Measurements from ENCODE around the gene FHIP1A.
"Not testable (repeated sequence)": the region's sequence is repeated elsewhere in the genome, so short reads cannot be mapped to it uniquely, and the experiment has no call there.

Gene FHIP1A

DNA sequence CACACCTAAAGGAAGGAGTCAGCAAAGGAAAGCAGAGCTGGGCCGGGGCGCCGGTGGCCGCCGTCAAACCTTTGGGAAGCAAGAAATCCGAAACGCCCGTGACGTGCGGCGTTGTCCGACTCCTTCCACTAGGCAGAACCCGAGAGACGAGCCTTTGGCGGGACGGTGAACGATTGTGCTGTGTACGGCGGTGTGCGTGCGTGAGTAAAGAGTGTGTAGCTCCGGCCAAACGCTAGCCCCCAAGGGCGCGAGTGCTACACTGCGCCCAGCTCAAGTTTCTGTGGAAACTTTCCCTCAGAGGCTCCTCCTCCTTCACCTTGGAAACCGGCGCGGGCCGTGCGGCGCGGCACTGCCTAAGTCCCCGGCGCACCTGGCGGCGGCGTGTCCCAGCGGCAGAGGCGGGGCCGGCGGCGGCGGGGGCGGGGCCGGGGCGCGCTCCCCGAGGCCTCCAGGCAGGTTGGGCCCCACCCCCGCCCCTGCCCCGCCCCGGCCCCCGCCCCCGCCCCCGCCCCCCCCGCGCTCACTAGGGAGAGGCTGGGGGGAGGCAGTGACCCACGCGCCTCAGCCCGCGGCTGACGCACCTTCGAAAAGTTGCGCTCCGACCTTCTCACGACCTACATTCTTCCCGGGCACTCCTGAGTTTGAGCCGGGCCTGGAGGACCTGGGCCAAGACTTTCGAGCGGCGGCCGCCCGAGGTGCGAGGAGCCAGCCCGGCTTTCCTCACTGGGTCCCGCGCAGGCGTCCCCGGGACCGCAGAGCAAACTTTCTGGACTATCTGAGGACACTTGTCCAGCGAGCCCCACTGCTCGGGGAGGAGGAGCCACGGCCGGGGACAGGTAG, at the start of gene FHIP1A:
Gene FHIP1A, plus strand, starts transcription at position 547 of the 840 bp plus-strand sequence. CDS start 157,084 bp downstream, outside the sequence.
- DNase-seq (ENCODE audit: low spot score), result peak; percentile 40

DNA sequence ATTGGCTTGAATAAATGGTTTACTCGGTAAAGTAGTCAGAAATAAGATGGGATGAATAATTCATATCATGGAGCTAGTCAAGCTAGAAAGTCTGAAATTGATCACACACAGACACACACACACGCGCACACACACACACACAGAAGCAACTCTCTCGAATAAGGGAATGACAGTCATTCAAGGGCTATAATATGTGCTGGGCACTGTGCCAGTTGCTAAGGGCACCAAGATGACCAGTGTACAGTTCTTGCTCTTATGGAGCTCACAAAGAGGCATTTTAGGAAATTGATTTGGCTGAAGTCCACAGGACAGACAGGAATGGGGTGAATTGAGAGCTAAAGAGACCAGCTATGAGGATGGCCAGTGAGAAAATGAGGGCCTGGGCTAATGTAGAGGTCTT, 49.4 kb upstream of the FHIP1A start:
- DNase-seq (ENCODE audit: low spot score), result peak; percentile 11

DNA sequence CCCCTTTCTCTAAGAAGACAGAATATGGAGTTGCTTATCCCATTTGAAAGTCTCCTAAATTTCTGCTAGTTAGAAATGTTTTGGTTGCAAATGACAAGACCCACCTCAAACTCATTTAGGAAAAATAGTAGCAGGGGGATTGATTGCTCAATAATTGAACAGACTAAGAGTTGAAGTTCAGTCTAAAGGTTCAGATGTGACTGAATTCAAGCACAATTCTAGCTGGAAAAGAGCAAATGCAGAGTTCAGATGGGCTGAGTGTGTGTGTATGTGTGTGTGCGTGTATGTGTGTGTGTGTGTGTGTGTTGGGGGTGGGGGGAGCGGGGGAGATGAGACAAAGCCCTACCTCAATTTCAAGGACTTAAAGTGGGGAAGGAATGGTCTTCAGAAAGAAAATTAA, 47.9 kb upstream of the FHIP1A start:
- no peak for DNase-seq (ENCODE audit: low spot score)

DNA sequence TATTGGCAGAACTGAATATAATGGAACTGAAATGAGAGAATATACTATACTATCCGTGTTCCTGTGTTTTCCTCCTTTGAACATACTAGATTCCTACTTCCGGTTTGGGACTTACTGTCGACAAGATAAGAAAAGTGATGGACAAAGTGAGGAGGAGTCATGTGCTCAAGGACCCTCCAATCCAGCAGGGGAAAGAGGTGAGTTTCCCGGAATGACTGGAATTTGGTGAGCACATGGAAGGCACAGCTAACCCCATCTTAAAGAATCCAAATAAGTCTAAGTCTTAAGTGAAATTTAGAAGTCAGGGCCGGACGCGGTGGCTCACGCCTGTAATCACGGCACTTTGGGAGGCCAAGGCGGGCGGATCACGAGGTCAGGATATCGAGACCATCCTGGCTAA, 47.0 kb upstream of the FHIP1A start:
- no peak for DNase-seq (ENCODE audit: low spot score)

DNA sequence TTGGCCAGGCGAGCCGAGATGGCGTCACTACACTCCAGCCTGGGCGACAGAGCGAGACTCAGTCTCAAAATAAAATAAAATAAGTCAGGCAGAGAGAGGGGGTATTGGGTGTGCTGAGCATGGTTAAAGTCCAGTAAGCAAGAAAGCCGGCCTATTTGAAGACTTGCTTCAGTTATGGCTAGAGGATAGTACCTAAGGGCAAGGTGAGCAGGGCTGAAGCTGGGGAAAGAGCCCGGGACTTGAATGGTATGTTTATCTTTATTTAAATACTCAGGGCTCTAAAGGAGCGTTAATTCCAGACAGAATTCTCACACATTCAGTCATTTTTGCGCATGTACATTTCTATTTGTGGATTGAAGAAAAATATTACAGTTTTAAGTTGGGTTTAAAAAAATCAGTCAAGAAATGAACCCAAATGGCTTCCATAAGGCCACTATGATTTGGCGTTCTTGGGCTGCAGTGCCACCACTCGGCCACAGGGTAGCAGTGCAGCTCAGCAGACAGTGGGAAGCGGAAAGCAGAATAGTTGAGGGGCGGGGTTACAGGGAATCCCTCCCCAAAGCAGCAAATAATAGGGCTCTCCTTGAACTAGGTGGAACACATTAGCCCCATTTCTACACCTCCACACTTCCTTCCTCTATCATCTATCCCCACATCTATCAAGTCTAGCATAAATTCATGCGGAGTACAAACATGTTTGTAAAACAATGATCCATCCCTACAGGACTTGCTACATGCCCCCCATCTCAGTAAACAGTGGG, 46.4 kb upstream of the FHIP1A start:
- DNase-seq (ENCODE audit: low spot score), result peak; percentile 88

DNA sequence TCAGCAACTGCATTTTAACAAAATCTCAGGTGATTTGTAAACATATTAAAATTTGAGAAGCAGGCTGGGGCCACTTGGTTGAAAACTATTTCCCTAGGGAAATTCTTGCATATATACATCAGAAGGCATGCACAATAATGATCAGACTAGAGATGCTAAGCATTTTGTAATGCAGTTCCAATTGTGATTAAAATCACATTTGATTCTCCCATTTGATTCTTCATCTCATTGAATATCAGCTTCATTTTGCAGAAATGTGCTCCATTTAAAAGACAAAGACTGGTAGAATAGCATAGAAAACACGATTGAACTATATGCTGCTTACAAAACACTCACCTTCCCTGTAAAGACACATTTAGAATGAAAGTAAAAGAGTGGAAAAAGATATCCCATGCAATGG, 32.4 kb upstream of the FHIP1A start:
- no peak for DNase-seq (ENCODE audit: low spot score)

DNA sequence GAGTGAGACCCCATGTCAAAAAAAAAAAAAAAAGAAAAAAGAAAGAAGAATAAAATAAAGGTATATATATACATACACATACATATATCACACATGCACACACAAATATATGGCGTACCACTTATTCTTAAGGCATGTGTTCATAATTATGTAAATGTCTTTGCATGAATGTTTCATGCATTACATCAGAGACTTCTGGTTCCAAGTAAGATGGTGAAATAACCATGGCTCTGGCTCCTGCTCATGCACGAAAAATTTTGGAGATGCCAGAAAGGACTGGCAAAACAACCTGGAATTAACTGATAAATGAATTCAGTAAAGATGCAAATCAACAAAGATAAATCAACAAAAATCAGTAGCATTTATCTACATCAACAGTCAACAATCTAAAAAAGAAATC, 19.7 kb upstream of the FHIP1A start:
- DNase-seq (ENCODE audit: low spot score), result no peak

DNA sequence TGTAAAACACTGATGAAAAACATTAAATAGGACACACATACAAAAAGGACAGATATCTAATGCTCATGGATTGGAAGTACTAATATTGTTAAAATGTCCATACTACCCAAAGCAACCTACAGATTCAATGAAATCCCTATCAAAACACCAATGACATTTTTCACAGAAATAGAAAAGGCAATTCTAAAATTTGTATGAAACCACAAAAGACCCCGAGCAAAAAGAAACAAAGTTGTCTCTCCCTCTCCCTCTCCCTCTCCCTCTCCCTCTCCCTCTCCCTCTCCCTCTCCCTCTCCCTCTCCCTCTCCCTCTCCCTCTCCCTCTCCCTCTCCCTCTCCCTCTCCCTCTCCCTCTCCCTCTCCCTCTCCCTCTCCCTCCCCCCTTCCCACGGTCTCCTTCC, 19.2 kb upstream of the FHIP1A start:
- DNase-seq (ENCODE audit: low spot score), result not testable (repeated sequence)

DNA sequence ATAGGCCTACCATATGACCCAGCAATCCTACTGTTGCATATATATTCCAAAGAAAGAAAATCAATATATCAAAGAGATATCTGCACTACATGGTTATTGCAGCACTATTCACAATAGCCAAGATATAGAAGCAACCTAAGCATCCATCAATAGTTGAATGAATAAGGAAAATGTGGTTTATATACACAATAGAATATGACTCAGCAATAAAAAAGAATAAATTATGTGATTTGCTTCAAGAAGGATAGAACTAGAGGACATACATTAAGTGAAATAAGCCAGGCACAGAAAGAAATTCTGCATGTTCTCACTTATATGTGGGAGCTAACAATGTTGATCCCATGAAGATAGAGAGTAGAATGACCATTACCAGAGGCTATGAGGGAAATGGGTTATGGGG, 13.1 kb upstream of the FHIP1A start:
- DNase-seq (ENCODE audit: low spot score), result no peak

DNA sequence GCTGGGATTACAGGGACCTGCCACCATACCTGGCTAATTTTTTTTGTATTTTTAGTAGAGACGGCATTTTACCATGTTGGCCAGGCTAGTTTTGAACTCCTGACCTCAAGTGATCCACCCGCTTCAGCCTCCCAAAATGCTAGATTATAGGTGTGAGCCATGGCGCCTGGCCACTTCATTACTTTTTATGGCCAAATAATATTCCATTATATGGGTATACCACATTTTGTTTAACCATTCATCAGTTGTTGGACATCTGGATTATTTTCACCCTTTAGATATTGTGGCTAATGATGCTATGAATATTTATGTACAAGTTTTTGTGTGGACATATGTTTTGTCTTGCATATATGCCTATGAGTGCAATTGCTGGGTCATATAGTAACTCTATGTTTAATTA, 8.6 kb upstream of the FHIP1A start:
- no peak for DNase-seq (ENCODE audit: low spot score)

DNA sequence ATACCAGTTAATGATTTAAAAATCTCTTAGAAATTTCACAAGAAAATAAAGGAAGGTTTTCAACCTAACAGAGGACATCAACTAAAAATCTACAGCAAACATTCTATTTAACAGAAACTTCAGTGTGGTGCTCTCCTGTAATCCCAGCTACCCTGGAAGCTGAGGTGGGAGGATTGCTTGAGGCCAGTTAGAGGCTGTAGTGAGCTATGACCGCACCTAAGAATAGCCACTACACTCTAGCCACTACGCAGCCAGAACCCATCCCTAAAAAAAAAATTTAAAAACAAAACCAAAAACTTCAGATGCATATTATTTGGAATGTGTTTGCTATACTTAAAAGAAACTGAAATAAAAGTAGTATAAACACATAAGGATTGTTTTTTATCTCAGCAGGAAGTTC, 7.2 kb upstream of the FHIP1A start:
- no peak for DNase-seq (ENCODE audit: low spot score)

DNA sequence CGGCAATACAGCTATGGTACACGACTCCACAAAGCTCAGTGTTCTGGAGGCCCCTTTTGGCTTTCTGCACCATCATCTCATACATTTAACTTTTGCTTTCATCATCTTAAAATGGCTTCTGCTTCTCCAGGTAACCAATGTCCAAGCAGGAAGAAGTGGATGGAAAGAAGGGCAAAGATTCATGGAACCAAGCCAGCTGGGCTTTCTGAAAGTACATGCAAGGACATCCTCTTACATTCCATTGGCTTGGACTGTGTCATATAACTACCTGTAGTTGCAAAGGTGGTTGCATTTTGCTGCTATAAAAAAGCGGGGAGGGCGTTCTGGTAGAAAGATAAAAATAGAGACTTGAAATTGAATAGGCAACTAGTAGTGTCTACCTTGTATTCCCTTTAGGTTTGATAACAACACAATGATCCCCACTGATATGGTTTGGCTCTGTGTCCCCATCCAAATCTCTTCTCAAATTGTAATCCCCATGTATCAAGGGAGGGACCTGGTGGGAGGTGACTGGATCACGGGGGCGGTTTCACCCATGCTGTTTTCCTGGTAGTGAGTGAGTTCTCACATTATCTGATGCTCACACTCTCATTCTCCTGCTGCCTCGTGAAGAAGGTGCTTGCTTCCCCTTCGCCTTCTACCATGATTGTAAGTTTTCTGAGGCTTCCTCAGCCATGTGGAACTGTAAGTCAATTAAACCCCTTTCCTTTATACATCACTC, 6.7 kb upstream of the FHIP1A start:
- no peak for DNase-seq (ENCODE audit: low spot score)

DNA sequence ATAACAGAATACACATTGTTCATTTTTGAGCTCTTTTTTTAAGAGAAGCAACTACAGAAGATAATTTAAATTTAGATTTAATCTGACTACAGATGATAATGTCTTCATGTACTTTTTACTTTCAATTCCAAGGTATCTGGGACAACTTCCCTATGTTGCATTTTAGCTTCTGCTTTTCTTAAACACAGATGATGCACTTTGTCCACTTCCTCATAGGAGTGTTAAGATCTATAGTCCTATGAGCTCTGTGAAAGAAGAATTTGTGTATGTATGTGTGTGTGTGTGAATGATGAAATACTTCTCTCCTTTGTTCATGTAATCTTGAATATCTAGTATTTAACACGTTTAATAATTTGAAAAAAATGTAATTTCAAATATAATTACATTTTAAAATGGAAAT, 5.3 kb upstream of the FHIP1A start:
- DNase-seq (ENCODE audit: low spot score), result peak; percentile 38

DNA sequence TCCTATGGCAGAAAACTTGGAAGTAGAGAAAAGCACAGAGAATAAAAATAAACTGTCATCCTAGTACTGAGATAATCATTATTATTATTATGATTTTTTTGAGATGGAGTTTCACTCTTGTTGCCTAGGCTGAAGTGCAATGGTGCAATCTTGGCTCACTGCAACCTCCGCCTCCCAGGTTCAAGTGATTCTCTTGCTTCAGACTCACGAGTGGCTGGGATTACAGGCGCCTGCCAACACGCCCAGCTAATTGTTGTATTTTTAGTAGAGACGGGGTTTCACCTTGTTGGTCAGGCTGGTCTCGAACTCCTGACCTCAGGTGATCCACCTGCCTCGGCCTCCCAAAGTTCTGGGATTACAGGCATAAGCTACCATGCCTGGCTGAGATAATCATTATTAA, 4.2 kb upstream of the FHIP1A start:
- DNase-seq (ENCODE audit: low spot score), result not testable (repeated sequence)

DNA sequence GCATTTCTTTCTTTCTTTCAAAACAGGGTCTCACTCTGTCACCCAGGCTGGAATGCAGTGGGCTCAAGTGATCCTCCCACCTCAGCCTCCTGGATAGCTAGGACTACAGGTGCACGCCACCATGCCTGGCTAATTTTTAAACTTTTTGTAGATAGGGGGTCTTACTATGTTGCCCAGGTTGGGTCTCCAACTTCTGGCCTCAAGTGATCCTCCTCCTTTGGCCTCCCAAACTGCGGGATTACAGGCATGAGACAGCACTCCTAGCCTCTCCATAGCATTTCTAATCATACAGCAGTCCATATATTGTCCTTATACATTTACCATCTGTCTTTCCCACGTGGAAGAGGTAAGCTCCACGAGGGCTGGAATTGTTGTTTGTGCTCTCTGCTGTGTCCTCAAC, 2.0 kb upstream of the FHIP1A start:
- DNase-seq (ENCODE audit: low spot score), result no peak

DNA sequence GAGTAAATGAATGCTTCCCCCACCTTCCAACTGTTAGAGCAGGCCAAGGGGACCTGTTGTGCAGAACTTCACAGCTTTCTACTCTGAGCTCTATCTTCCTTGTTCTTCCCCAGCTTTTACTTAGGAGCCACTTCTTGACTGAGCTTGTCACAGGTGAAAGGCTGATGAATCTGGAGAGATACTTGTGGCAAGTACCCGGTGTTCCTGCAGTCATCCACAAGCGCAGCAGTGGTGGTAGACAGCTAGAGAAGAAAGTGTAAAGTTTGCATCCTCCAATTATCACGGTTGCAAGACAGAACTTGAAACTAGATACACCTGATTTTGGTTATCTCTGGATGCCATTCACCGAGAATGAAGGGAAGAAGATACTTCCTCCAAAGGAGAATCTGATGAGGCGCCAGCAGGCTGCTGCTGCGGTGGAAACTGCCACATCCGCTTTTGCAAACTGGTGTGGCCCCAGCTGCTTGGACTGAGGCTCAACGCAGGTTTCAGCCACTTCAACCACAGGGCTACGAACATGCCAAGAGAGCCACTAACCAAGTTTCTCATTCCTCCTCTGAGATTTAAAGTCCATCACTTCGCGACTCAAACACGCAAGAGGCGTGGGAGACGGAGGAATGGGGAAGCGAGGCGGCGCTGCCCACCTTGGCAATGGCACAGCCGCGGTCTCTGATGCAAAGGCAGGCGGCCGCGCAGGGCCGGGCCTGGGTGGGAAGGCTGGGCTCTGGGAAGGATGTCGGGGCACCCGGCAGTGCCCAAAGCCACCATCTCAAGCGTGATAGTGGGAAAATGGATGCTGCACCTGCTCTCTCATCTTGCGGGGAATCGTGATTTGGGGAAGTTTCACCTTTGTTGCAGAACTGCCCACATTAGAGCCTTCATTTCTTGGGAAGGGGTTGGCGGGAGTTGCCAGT, 1.3 kb upstream of the FHIP1A start:
- DNase-seq (ENCODE audit: low spot score), result peak; percentile 57

DNA sequence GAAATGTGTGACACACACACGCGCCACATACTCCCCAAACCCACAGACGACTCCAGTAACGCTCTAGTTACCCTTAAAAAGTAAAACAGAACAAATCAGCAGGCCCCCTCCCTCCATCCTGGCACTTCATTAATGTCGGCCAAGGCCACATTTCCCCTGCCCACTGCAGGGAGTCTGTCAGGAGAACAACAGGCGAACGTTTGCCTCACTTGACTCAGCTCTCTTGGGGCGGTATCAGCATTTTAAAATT, 671 bp upstream of the FHIP1A start:
- no peak for DNase-seq (ENCODE audit: low spot score)

DNA sequence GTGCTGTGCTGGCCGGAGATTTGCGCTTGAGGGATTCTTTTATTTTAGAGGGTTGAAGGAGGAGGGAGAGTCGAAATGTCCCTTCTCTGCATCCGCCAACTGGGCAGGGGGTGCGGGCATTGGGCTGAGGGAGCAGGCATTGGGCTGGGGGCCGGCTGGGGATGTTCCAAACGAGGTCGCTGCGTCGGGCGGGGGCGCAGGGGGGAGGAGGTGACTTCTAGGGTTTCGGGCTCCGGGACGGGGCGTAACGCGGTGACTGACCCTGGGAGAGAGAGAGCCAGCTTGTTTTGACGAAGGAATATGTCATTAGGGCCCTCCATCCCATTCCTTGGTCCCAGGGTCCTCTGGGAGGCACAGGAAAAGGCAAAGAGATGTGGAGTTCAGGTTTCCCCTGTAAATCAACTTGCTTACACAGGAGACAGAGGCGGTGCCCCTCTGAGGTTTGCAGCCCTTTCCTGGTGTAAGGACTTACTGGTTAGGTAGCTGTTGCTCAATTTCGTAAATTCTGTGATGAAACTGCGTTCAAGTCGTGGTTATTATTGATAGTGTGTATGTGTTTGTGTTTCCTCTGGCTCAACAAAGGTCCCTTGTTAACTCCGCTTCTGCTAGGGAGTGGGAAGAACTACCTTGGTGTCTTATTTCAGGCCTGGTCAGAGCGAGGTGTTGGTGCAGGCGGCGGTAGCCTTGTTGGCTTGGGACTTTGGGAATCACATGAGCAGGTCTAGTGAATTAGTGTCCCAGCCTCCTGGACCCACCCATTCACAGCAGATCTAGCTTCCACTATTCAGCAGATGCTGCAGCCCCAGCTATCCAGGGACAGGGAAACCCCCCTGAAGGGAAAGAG, 716 bp downstream of the FHIP1A start:
- DNase-seq (ENCODE audit: low spot score), result no peak

DNA sequence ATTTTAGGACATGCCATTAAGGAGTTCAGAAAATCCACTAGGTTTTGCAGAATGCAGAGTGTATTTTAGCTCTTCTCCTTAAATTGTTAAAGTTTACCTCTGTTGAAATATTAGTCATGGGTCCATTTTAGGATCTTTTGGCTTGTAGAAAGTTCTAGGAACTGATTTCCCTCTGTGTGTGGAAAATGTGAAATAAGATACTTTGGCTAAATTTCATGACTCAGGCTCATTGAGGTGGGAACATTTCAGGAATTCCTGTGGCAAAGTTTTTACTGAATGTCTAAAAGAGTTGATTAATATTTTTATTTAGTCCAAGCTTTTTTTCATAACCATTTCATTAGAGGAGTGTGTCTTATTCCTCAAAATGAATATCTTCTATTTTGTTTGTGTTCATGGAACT, 7.0 kb downstream of the FHIP1A start:
- DNase-seq (ENCODE audit: low spot score), result no peak

DNA sequence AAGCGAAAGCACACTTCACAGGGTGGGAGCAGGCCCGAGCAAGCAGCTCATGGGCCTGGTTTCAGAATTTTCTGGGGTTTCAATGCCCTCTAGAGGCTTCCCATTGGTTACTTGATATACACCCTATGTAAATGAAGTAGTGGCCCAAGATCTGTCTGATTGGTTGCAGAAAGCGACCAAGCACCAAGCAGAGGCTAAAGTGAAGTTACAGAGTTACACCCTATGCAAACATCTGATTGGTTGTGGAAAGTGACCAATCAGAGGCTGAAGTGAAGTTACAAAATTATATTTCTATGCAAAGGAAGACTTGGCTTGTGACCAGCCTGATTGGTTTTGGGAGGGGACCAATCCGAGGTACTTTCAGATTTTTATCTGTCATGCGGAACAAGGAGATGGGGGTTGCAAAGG, 8.2 kb downstream of the FHIP1A start:
- no peak for DNase-seq (ENCODE audit: low spot score)

DNA sequence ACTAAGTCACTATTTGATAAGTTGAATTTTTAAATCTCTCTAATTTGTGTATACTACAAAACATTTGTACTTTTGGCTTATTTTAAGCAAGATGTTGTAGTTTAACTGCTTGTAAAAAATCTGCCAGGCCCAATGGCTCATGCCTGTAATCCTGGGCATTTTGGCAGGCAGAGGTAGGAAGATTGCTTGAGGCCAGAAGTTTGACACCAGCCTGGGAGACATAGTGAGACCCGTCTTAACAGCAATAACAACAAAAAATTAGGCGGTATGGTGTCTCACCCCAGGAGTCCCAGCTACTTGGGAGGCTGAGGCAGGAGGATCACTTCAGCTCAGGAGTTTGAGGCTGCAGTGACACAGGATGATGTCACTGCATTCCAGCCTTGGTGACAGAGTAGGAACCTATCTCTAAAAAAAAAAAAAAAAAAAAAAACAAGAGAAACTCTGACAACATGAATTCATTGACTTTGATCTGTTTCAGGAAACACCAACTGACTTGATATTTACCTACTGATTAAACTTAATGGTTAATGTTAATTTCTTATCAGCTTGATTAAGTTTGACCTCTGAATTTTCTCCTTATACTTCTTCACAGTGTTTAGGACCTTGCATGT, 8.9 kb downstream of the FHIP1A start:
- DNase-seq (ENCODE audit: low spot score), result no peak

All from Ammon's horn (tissue), 1 donor.